Fibroblast of skin of abdomen (primary cell): ENCODE data around the gene ADIRF.
"Not testable (repeated sequence)": the region's sequence is repeated elsewhere in the genome, so short reads cannot be mapped to it uniquely, and the experiment has no call there.

Source experiments
- DNase-seq: peaks from one replicate; pipeline ENCODE4 v3.0.0-alpha.2; 2013

Gene ADIRF

GRCh38 chr10:86961481-86962091, 6.7 kb upstream of the ADIRF start:
- DNase-seq = no peak

- DNase-seq = no peak
Observed at GRCh38 chr10:86962136-86962980, 5.9 kb upstream of the ADIRF start.

DNA sequence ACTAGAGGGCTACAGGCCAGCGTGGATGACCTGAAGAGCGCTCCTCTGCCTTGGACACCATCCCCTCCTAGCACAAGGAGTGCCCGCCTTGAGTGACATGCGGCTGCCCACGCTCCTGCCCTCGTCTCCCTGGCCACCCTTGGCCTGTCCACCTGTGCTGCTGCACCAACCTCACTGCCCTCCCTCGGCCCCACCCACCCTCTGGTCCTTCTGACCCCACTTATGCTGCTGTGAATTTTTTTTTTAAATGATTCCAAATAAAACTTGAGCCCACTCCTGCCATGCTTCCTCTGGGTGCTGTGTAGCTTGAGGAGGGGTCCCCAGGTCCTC, 5.3 kb upstream of the ADIRF start:
- DNase-seq = no peak

DNA sequence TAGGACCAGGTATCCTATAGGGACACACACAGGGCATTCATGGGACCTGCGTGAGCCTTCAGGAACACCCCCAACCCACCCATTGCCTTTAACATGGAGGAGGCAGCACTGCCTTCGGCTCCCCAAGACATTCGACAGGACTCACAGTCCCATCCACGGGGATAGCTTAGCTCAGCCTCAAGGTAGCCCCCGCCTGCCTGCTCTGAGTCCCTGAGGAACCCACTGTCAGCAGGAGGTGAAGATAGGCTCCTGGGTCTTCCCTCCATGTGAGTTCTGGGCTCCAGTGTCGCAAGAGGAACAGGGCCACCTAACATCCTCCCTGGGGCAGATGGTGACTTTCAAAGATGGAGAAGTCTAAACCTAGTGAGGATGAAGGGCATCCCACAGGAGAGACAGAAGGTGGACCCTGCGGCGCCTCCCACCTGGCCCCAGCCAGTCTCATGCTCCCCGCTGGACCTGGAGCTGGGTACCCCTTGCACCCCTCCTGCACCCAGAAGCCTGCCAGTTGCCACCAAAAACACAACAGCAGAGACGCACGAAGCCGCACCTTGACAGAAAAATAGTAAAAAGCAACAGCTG, 4.9 kb upstream of the ADIRF start:
- DNase-seq = no peak

- no peak for DNase-seq
Observed at GRCh38 chr10:86964061-86964846, 4.0 kb upstream of the ADIRF start.

DNA sequence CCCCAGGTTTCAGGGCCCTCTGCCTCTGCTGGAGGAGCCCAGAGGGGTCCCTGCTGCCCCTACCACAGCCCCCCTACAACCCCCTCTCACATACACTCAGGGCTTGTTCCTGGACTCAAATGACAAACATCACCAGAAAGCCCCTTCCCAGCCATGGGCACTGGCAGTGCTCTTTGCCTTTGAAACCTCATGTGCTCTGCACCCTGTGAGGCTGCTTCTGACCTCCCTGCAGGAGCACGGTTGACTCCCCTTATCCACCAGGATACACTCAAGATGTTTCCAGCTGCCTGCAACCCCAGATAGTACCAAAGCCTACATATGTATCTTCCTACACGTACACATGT, 3.5 kb upstream of the ADIRF start:
- DNase-seq = no peak

- no peak for DNase-seq
Observed at GRCh38 chr10:86965986-86966654, 2.2 kb upstream of the ADIRF start.

DNA sequence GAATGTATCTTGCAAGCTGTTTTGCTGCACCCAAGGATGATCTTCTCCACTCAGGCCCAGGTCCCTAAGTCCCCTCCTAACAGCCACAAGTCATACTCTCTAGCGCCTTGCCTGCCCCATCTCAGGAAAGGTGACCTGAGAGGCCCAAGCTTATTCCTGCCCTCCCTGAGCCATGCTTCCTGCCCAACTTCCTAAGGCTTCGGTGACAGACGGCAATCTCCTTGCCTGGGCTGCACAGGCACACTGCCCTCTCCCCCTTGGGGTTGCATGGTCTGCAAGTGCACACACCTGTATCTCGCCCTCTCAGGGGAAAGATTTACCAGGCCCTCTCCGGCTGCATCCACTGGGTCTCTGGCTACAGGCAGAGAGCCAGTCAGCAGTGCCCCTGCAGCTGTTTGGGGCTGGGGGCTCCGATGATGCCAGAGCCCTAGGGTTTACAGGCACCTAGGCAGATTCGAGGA, 771 bp upstream of the ADIRF start:
- DNase-seq = no peak

GRCh38 chr10:86968994-86969355, 693 bp downstream of the ADIRF start:
- no peak for DNase-seq

DNA sequence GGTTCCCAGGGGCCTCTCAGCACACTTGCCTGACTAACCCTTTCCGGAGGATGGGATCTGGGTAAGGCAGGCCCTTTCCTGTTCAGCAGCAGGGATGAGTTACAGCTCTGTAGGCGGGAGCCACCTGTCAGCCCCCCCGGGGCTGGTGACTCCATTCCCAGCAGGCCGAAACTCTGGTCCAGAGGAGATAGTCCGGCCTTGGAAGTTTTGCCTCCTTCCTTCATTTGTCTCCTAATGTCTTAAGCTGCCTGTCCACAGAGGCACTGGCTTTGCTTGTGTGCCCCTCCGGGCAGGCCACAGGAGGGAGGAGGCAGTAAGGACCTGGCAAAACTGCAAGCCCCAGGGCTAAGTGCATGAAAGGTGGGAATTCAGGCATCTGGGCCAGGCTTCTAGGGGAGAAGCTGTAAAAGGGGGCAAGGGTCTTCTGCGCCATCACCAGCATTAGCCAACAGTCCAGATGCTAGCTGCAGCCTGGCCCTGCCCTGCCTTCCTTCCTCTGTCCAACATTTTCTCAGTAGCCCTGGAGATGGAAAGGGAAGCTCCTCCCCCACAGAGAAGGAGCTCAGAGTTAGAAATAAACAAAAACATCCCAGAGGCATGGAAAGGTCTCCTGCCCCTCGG, 1.2 kb downstream of the ADIRF start:
- no peak for DNase-seq

DNA sequence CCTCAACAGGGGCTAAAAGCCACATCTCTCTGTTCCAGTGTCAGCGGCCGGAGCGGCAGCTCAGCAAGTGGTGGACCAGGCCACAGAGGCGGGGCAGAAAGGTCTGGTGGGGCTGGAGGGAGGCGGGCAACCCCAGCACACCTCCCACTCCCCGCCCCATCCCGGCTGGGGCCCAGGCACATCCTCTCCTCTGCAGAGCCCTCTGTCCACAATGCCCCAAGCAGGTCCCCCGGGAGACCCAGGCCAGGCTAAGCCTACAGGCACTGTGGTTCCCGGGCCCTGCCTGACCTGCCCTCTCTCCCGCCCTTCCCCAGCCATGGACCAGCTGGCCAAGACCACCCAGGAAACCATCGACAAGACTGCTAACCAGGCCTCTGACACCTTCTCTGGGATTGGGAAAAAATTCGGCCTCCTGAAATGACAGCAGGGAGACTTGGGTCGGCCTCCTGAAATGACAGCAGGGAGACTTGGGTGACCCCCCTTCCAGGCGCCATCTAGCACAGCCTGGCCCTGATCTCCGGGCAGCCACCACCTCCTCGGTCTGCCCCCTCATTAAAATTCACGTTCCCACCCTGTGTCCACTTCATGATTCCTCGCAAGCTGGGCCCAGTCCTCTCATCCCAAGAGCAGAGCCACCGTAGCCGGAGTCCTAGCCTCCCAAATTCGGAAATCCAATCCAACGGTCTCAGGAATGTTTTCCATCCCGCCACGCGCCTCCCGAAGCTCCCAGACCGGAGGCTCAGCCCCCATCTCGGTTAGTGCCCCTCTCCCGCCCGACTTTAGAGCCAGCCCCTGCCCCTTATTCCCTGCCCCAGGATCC, 2.1 kb downstream of the ADIRF start:
- DNase-seq = peak; percentile 11

- DNase-seq = no peak
Observed at GRCh38 chr10:86970982-86971231, 2.6 kb downstream of the ADIRF start.

- peak; percentile 85 for DNase-seq
Observed at GRCh38 chr10:86971232-86971991, 3.1 kb downstream of the ADIRF start.

GRCh38 chr10:86972613-86973380, 4.5 kb downstream of the ADIRF start:
- DNase-seq = no peak

GRCh38 chr10:86974484-86974883, 6.2 kb downstream of the ADIRF start:
- no peak for DNase-seq

GRCh38 chr10:86976362-86977056, 8.2 kb downstream of the ADIRF start:
- DNase-seq = no peak

GRCh38 chr10:86978457-86978856, 10.2 kb downstream of the ADIRF start:
- not testable (repeated sequence) for DNase-seq

GRCh38 chr10:86979296-86979818, 11.1 kb downstream of the ADIRF start:
- DNase-seq = no peak

GRCh38 chr10:86979977-86980448, 11.7 kb downstream of the ADIRF start:
- DNase-seq = no peak
